ENCODE data around the gene MPL.

Gene MPL

GRCh38 chr1:43373066-43373940, 35.7 kb downstream of the MPL start:
- Histone ChIP-seq H3K27me3 (ENCODE audit: control insufficient read depth, insufficient read depth, low read length, poor library complexity, severe bottlenecking) (no peaks in the 10 kb centered on the region), H3K36me3 (ENCODE audit: control insufficient read depth, insufficient read depth, low read length) (no peaks in the 10 kb centered on the region), H3K4me1 (ENCODE audit: control insufficient read depth, insufficient read depth, low read length) (peaks cover 4% of the 10 kb centered on the region), H3K9me3 (ENCODE audit: control insufficient read depth, low read length) (no peaks in the 10 kb centered on the region), H3K4me3 (ENCODE audit: insufficient read depth, low read depth, low read length) (no peak overlapping the region), H3K27ac (ENCODE audit: insufficient read depth, low read depth, low read length, poor library complexity, severe bottlenecking) (no peak overlapping the region)
- 87 to 88% methylated on average over 4 of the region's 4 CpGs for WGBS, 2 experiments

- H3K36me3 ChIP-seq (ENCODE audit: control insufficient read depth, insufficient read depth, low read length): no peaks in the 10 kb centered on the region
- H3K4me1 ChIP-seq (ENCODE audit: control insufficient read depth, insufficient read depth, low read length): no peaks in the 10 kb centered on the region
- no peaks in the 10 kb centered on the region for H3K9me3 ChIP-seq (ENCODE audit: control insufficient read depth, low read length)
- H3K27me3 ChIP-seq (ENCODE audit: control insufficient read depth, insufficient read depth, low read length, poor library complexity, severe bottlenecking): no peaks in the 10 kb centered on the region
- H3K4me3 ChIP-seq (ENCODE audit: insufficient read depth, low read depth, low read length): no peak overlapping the region
- 93 to 96% methylated on average over 7 of the region's 7 CpGs for WGBS, 2 experiments
- H3K27ac ChIP-seq (ENCODE audit: insufficient read depth, low read depth, low read length, poor library complexity, severe bottlenecking): no peak overlapping the region
Measured at GRCh38 chr1:43376723-43377235, 39.2 kb downstream of the MPL start.

DNA sequence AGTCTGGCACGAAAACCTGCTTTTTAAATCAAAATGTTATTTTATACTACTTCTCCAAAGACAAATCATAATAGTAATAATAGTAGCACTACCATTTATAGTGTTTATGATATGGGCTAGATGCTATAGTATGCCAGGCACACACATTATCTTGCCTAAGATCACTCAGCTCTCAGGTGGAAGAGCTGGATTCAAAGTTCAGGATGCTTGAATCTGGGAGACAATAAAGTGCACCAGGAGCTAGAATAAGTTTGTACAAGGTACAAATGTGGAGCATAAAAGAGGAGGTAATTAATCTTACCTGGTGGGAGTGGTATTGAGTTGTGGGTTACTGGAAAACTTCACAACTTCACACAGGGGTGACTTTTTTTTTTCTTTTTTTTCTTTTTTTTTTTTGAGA, 40.2 kb downstream of the MPL start:
- WGBS, 2 experiments: no CpG with 5 or more reads among the region's 1 CpG

DNA sequence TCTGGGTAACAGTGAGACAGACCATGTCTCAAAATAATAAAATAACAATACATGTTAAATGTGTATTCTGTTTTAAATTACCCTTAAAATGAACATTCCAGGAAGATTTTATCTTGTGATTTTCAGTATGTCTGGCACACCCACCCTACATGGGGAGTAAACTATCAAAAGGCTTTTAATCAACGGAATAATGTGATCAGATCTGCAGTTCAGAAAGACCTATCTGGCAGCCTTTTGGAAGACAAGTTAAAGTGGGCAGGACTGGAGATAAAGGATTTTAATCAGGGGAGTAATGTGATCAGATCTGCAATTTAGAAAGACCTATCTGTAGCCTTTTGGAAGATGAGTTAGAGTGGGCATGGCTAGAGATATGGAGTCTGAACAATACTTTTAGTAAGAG, 41.9 kb downstream of the MPL start:
- 96 to 100% methylated on average over 1 of the region's 1 CpG for WGBS, 2 experiments
- no peak overlapping the region for H3K27ac ChIP-seq (ENCODE audit: insufficient read depth, low read depth, low read length, poor library complexity, severe bottlenecking)
- peaks cover 5% of the 10 kb centered on the region for H3K36me3 ChIP-seq (ENCODE audit: control insufficient read depth, insufficient read depth, low read length)
- H3K4me3 ChIP-seq (ENCODE audit: insufficient read depth, low read depth, low read length): no peak overlapping the region
- H3K27me3 ChIP-seq (ENCODE audit: control insufficient read depth, insufficient read depth, low read length, poor library complexity, severe bottlenecking): no peaks in the 10 kb centered on the region
- no peaks in the 10 kb centered on the region for H3K4me1 ChIP-seq (ENCODE audit: control insufficient read depth, insufficient read depth, low read length)
- no peaks in the 10 kb centered on the region for H3K9me3 ChIP-seq (ENCODE audit: control insufficient read depth, low read length)

More for the DNA sequence above, 40.2 kb downstream of the MPL start:
- no peaks in the 10 kb centered on the region for H3K36me3 ChIP-seq (ENCODE audit: control insufficient read depth, insufficient read depth, low read length)
- H3K27ac ChIP-seq (ENCODE audit: insufficient read depth, low read depth, low read length, poor library complexity, severe bottlenecking): no peak overlapping the region
- H3K4me1 ChIP-seq (ENCODE audit: control insufficient read depth, insufficient read depth, low read length): no peaks in the 10 kb centered on the region
- H3K9me3 ChIP-seq (ENCODE audit: control insufficient read depth, low read length): no peaks in the 10 kb centered on the region
- no peaks in the 10 kb centered on the region for H3K27me3 ChIP-seq (ENCODE audit: control insufficient read depth, insufficient read depth, low read length, poor library complexity, severe bottlenecking)
- H3K4me3 ChIP-seq (ENCODE audit: insufficient read depth, low read depth, low read length): no peak overlapping the region

- Histone ChIP-seq H3K9me3 (ENCODE audit: control insufficient read depth, low read length) (no peaks in the 10 kb centered on the region), H3K27me3 (ENCODE audit: control insufficient read depth, insufficient read depth, low read length, poor library complexity, severe bottlenecking) (no peaks in the 10 kb centered on the region), H3K4me3 (ENCODE audit: insufficient read depth, low read depth, low read length) (no peak overlapping the region), H3K4me1 (ENCODE audit: control insufficient read depth, insufficient read depth, low read length) (no peaks in the 10 kb centered on the region), H3K27ac (ENCODE audit: insufficient read depth, low read depth, low read length, poor library complexity, severe bottlenecking) (no peak overlapping the region), H3K36me3 (ENCODE audit: control insufficient read depth, insufficient read depth, low read length) (peaks cover 25% of the 10 kb centered on the region)
- 96 to 99% methylated on average over 3 of the region's 3 CpGs for WGBS, 2 experiments
Measured at GRCh38 chr1:43381612-43382011, 44.0 kb downstream of the MPL start.

DNA sequence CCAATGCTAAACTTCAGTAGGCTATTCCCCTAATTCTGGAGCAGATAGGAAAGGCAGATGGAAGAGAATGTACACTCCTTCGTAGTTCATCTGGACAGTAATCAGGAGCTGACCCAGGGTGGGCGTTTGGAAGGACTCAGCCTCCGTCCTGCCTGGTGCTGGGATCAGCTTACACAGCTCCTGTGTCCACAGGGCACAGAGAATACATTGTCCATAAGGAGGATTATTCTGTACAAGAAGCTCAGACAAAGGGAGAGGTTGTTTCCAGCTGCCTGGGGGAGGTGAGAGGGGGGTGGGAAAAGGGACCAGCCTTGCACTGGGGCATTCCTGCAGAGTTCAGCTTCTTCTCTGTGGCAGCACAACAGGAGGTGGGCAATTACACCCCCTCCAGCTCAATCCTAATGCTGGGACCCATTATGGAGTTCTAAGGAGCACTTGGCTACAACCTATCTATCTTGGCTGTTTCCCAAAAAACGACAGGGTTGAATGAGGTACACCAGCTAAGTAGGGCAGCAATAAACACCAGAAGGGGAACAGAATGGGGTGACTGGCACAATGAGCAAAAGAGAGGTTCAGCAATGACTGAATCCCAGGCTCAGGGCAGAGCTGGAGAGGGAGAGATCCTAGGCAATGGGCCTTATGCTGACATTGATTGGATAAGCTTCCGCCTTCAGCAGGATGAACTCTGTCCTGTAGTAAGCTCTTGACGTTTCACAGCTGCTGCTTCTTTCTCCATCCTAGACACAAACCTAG, 44.6 kb downstream of the MPL start:
- WGBS, 2 experiments: 82 to 91% methylated on average over 6 of the region's 6 CpGs
- Histone ChIP-seq H3K9me3 (ENCODE audit: control insufficient read depth, low read length) (no peaks in the 10 kb centered on the region), H3K4me3 (ENCODE audit: insufficient read depth, low read depth, low read length) (no peak overlapping the region), H3K27me3 (ENCODE audit: control insufficient read depth, insufficient read depth, low read length, poor library complexity, severe bottlenecking) (no peaks in the 10 kb centered on the region), H3K27ac (ENCODE audit: insufficient read depth, low read depth, low read length, poor library complexity, severe bottlenecking) (peak overlapping the region; percentile 63), H3K36me3 (ENCODE audit: control insufficient read depth, insufficient read depth, low read length) (peaks cover 28% of the 10 kb centered on the region), H3K4me1 (ENCODE audit: control insufficient read depth, insufficient read depth, low read length) (no peaks in the 10 kb centered on the region)

GRCh38 chr1:43383449-43383848, 45.8 kb downstream of the MPL start:
- H3K27me3 ChIP-seq (ENCODE audit: control insufficient read depth, insufficient read depth, low read length, poor library complexity, severe bottlenecking): no peaks in the 10 kb centered on the region
- H3K4me3 ChIP-seq (ENCODE audit: insufficient read depth, low read depth, low read length): no peak overlapping the region
- 96% methylated on average over 2 of the region's 2 CpGs for WGBS, 2 experiments
- H3K27ac ChIP-seq (ENCODE audit: insufficient read depth, low read depth, low read length, poor library complexity, severe bottlenecking): no peak overlapping the region
- H3K9me3 ChIP-seq (ENCODE audit: control insufficient read depth, low read length): no peaks in the 10 kb centered on the region
- H3K4me1 ChIP-seq (ENCODE audit: control insufficient read depth, insufficient read depth, low read length): peaks cover 5% of the 10 kb centered on the region
- H3K36me3 ChIP-seq (ENCODE audit: control insufficient read depth, insufficient read depth, low read length): peaks cover 28% of the 10 kb centered on the region

DNA sequence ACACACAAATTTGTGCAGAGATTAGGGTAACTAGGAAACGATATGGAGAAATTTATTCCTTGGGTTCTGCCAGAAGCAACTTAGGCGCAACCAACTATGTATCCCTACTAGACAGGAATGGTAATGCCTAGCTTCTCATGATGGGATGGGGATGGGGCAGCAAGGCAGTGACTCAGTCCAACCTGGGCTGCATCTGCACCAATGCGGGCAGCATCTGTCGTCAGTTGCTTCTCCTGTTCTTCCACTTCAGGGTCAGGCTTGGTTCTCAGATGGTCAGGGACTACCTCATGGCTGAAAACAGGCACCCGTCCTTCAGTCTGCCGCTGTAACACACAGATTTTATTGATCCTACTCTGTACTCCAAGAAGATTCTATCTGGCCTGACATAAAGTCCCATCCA, 49.1 kb downstream of the MPL start:
- WGBS, 2 experiments: 96% methylated on average over 6 of the region's 6 CpGs
- peaks cover 28% of the 10 kb centered on the region for H3K36me3 ChIP-seq (ENCODE audit: control insufficient read depth, insufficient read depth, low read length)
- H3K4me3 ChIP-seq (ENCODE audit: insufficient read depth, low read depth, low read length): no peak overlapping the region
- H3K27ac ChIP-seq (ENCODE audit: insufficient read depth, low read depth, low read length, poor library complexity, severe bottlenecking): no peak overlapping the region
- no peaks in the 10 kb centered on the region for H3K27me3 ChIP-seq (ENCODE audit: control insufficient read depth, insufficient read depth, low read length, poor library complexity, severe bottlenecking)
- H3K4me1 ChIP-seq (ENCODE audit: control insufficient read depth, insufficient read depth, low read length): peaks cover 10% of the 10 kb centered on the region
- H3K9me3 ChIP-seq (ENCODE audit: control insufficient read depth, low read length): no peaks in the 10 kb centered on the region

DNA sequence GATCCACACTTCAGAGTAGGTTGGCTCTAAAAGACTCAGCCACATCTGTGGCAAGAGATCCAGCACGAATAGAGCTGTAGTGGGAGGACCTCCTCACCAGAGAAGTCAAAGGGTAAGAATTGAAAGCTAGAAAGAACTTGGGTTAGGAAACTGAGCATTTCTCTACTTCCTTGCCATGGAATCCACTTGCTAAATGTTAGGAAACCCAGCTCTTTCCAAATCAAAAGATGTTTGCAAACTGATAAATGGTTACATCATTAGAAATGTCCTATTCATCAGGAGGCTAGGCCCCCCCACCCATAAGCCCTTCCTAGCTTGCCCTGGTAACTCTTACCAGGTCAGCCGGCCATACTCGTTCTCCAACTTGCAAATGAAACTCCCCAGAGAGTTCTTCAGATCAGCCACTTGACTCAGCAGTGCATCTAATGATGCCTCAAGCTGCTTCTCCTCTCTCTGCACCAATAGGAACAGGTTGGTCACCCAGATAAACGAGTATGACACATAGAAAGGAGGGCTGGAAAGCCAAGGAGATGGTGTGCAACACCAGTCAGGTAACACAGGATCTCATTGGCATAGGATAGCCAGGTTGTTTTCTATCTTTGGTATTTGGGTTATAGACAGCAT, 50.5 kb downstream of the MPL start:
- Histone ChIP-seq H3K4me3 (ENCODE audit: insufficient read depth, low read depth, low read length) (no peak overlapping the region), H3K9me3 (ENCODE audit: control insufficient read depth, low read length) (no peaks in the 10 kb centered on the region), H3K4me1 (ENCODE audit: control insufficient read depth, insufficient read depth, low read length) (peaks cover 10% of the 10 kb centered on the region), H3K36me3 (ENCODE audit: control insufficient read depth, insufficient read depth, low read length) (peaks cover 28% of the 10 kb centered on the region), H3K27ac (ENCODE audit: insufficient read depth, low read depth, low read length, poor library complexity, severe bottlenecking) (no peak overlapping the region), H3K27me3 (ENCODE audit: control insufficient read depth, insufficient read depth, low read length, poor library complexity, severe bottlenecking) (no peaks in the 10 kb centered on the region)
- 86 to 87% methylated on average over 4 of the region's 4 CpGs for WGBS, 2 experiments

DNA sequence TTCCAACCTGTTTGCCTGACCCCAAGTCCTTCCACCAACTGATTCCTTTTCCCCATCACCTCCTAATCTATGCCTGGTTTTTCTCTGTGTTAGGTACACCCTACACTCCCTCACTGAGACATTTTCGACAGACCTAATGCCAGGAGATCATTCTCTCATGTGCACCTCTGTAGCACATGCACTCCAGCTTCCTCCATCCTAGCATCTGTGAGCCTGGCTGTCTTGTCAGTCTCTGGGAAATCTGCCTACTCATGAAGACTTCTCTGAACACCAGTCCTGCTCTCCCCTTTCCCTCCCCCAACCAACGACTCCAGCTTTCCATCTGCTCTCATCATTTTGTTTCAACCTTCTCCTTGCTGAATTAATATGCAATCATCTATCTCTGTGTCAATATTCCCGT, 51.0 kb downstream of the MPL start:
- WGBS, 2 experiments: 80 to 82% methylated on average over 3 of the region's 3 CpGs
- Histone ChIP-seq H3K27me3 (ENCODE audit: control insufficient read depth, insufficient read depth, low read length, poor library complexity, severe bottlenecking) (no peaks in the 10 kb centered on the region), H3K27ac (ENCODE audit: insufficient read depth, low read depth, low read length, poor library complexity, severe bottlenecking) (no peak overlapping the region), H3K4me3 (ENCODE audit: insufficient read depth, low read depth, low read length) (peak overlapping the region; percentile 66), H3K9me3 (ENCODE audit: control insufficient read depth, low read length) (no peaks in the 10 kb centered on the region), H3K4me1 (ENCODE audit: control insufficient read depth, insufficient read depth, low read length) (peaks cover 10% of the 10 kb centered on the region), H3K36me3 (ENCODE audit: control insufficient read depth, insufficient read depth, low read length) (peaks cover 27% of the 10 kb centered on the region)
